ENCODE data around the gene CHRNA4.

DNA sequence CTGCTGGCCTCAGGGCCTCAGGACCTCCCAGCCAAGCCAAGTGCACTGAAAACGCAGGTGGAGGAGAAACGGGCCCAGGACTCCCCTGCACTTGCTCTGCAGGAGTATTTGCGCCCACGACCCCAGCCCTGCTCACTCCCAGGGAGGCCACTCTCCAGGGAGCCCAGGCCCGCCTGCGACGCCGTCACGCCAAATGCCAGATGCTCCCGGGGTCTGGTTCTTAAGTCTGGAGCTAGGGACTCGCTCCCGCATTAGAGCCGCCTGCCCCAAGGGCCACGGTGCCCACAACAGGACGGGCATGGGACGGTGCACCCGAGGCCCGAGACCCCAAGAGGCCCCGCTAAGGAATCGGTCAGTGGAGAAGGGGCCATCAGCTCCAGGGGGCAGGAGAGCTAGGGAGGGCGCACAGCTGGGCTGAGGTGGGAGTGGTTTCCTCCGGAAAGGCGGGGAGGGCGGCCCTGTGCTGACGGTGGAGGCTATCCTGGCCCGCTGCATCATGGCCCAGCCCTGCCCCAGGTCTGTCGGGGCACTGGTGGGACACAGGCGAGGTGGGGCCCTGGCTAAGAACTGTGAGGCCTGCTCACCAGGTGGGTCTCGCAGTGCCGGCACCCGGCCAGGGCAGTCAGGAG, 44.1 kb upstream of the CHRNA4 start:
- TF ChIP-seq, protein P1, sequence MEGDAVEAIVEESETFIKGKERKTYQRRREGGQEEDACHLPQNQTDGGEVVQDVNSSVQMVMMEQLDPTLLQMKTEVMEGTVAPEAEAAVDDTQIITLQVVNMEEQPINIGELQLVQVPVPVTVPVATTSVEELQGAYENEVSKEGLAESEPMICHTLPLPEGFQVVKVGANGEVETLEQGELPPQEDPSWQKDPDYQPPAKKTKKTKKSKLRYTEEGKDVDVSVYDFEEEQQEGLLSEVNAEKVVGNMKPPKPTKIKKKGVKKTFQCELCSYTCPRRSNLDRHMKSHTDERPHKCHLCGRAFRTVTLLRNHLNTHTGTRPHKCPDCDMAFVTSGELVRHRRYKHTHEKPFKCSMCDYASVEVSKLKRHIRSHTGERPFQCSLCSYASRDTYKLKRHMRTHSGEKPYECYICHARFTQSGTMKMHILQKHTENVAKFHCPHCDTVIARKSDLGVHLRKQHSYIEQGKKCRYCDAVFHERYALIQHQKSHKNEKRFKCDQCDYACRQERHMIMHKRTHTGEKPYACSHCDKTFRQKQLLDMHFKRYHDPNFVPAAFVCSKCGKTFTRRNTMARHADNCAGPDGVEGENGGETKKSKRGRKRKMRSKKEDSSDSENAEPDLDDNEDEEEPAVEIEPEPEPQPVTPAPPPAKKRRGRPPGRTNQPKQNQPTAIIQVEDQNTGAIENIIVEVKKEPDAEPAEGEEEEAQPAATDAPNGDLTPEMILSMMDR (IDR thresholded peaks at IDR 0.05) = no peak
- TF ChIP-seq SIN3A (IDR thresholded peaks at IDR 0.05; ENCODE audit: borderline replicate concordance, insufficient read depth, low read depth, low read length) (no peak), POLR2AphosphoS5 (IDR thresholded peaks at IDR 0.05; ENCODE audit: low read depth, low read length) (no peak)
- TF ChIP-seq, protein P2, sequence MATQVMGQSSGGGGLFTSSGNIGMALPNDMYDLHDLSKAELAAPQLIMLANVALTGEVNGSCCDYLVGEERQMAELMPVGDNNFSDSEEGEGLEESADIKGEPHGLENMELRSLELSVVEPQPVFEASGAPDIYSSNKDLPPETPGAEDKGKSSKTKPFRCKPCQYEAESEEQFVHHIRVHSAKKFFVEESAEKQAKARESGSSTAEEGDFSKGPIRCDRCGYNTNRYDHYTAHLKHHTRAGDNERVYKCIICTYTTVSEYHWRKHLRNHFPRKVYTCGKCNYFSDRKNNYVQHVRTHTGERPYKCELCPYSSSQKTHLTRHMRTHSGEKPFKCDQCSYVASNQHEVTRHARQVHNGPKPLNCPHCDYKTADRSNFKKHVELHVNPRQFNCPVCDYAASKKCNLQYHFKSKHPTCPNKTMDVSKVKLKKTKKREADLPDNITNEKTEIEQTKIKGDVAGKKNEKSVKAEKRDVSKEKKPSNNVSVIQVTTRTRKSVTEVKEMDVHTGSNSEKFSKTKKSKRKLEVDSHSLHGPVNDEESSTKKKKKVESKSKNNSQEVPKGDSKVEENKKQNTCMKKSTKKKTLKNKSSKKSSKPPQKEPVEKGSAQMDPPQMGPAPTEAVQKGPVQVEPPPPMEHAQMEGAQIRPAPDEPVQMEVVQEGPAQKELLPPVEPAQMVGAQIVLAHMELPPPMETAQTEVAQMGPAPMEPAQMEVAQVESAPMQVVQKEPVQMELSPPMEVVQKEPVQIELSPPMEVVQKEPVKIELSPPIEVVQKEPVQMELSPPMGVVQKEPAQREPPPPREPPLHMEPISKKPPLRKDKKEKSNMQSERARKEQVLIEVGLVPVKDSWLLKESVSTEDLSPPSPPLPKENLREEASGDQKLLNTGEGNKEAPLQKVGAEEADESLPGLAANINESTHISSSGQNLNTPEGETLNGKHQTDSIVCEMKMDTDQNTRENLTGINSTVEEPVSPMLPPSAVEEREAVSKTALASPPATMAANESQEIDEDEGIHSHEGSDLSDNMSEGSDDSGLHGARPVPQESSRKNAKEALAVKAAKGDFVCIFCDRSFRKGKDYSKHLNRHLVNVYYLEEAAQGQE (IDR thresholded peaks at IDR 0.05; ENCODE audit: insufficient read depth in 1 of 2, low read depth in 2 of 2, low read length in 1 of 2) = no peak
